ENCODE data around the gene TAOK2.
A peak's percentile ranks its signal among the peaks of the same experiment; 100 is the strongest.

TAOK2 gene

GRCh38 chr16:29988346-29989075 lies 14.8 kb downstream of the TAOK2 start:
- no peak for DNase-seq

- no peak for DNase-seq
Observed at GRCh38 chr16:29989111-29989858, 15.6 kb downstream of the TAOK2 start.

- no peak for DNase-seq
Observed at GRCh38 chr16:29990034-29990433, 16.4 kb downstream of the TAOK2 start.

- no peak for DNase-seq
Observed at GRCh38 chr16:29990883-29991570, 17.4 kb downstream of the TAOK2 start.

- no peak for DNase-seq
Observed at GRCh38 chr16:29991571-29991904, 17.9 kb downstream of the TAOK2 start.

- no peak for DNase-seq
Observed at GRCh38 chr16:29992344-29992967, 18.8 kb downstream of the TAOK2 start.

GRCh38 chr16:29993191-29993902 lies 19.7 kb downstream of the TAOK2 start:
- no peak for DNase-seq

- no peak for DNase-seq
Observed at GRCh38 chr16:29993903-29994599, 20.4 kb downstream of the TAOK2 start.

- peak; percentile 66 for DNase-seq
Observed at GRCh38 chr16:29994600-29995323, 21.1 kb downstream of the TAOK2 start.

GRCh38 chr16:29995324-29995910 lies 21.7 kb downstream of the TAOK2 start, which contains the start of gene HIRIP3:
TSS of gene HIRIP3 (minus strand) at chr16:29995617. CDS start at chr16:29995605, 12 bp downstream.
- peak; percentile 82 for DNase-seq

GRCh38 chr16:29995911-29996765 lies 22.5 kb downstream of the TAOK2 start, which contains the start of gene INO80E:
TSS of gene INO80E (plus strand) at chr16:29996241. CDS start at chr16:29996311, 70 bp downstream.
- DNase-seq, result peak; percentile 94

- no peak for DNase-seq
Observed at GRCh38 chr16:29996766-29997250, 23.1 kb downstream of the TAOK2 start.

GRCh38 chr16:29999605-30000004 lies 25.9 kb downstream of the TAOK2 start:
- no peak for DNase-seq

GRCh38 chr16:30000735-30001631 lies 27.3 kb downstream of the TAOK2 start:
- no peak for DNase-seq

GRCh38 chr16:30002614-30003346 lies 29.1 kb downstream of the TAOK2 start:
- no peak for DNase-seq

GRCh38 chr16:30003670-30004423 lies 30.2 kb downstream of the TAOK2 start:
- DNase-seq, result no peak

- no peak for DNase-seq
Observed at GRCh38 chr16:30004424-30004776, 30.7 kb downstream of the TAOK2 start.
